Measurements from ENCODE around the gene UCN.

DNA sequence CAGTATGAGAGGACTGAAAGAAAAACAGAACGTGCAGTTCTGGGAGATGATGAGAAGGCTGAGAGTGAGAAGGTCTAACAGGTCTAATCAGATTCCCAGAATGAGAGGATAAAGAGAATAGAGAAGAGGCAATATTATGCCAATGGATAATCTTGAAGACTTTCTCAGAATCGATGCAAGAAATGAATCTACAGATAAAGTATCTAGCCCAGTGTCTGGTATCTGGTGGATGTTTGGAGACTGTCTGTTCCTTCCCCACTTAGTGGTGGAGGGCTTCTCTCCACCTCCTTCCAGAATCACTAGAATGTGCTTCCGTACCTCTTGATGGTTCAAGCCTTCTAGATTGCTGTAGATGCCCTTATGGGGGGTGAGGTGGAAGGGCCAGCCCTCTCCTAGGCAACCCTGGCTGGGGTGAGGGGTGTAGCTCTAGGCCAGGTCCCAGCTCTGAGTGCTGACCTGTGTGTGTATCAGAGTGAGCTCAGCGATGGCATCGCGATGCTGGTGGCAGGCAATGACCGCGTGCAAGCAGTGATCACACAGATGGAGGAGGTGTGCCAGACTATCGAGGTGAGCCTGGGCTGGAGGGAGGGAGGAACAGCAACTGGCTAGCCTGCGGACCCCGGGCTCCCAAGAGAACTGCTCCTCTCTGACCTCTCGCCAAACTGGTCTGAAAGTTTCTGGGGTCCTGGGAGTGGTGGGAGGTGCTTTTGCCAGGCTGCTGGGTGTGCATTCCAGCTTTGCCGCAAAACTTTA, 3.6 kb downstream of the UCN start:
- TF ChIP-seq, protein P1, sequence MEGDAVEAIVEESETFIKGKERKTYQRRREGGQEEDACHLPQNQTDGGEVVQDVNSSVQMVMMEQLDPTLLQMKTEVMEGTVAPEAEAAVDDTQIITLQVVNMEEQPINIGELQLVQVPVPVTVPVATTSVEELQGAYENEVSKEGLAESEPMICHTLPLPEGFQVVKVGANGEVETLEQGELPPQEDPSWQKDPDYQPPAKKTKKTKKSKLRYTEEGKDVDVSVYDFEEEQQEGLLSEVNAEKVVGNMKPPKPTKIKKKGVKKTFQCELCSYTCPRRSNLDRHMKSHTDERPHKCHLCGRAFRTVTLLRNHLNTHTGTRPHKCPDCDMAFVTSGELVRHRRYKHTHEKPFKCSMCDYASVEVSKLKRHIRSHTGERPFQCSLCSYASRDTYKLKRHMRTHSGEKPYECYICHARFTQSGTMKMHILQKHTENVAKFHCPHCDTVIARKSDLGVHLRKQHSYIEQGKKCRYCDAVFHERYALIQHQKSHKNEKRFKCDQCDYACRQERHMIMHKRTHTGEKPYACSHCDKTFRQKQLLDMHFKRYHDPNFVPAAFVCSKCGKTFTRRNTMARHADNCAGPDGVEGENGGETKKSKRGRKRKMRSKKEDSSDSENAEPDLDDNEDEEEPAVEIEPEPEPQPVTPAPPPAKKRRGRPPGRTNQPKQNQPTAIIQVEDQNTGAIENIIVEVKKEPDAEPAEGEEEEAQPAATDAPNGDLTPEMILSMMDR (conservative IDR thresholded peaks at IDR 0.05; ENCODE audit: low read depth, low read length) = no peak
- no peak for TF ChIP-seq RAD21 (IDR thresholded peaks at IDR 0.05; ENCODE audit: low read length)
- no peak for TF ChIP-seq POLR2A (IDR thresholded peaks at IDR 0.05; ENCODE audit: low read depth, low read length)
- TF ChIP-seq CEBPB (IDR thresholded peaks at IDR 0.05; ENCODE audit: low read depth, low read length) = no peak
- TF ChIP-seq, protein P2, sequence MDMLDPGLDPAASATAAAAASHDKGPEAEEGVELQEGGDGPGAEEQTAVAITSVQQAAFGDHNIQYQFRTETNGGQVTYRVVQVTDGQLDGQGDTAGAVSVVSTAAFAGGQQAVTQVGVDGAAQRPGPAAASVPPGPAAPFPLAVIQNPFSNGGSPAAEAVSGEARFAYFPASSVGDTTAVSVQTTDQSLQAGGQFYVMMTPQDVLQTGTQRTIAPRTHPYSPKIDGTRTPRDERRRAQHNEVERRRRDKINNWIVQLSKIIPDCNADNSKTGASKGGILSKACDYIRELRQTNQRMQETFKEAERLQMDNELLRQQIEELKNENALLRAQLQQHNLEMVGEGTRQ (IDR thresholded peaks at IDR 0.05; ENCODE audit: low read depth, low read length) = no peak
- TF ChIP-seq RCOR1 (IDR thresholded peaks at IDR 0.05; ENCODE audit: insufficient replicate concordance, low read length) = no peak
- TF ChIP-seq RFX5 (IDR thresholded peaks at IDR 0.05; ENCODE audit: low read depth, low read length) = no peak
- TF ChIP-seq MAZ (IDR thresholded peaks at IDR 0.05; ENCODE audit: borderline replicate concordance, low read depth, low read length) = no peak
- TF ChIP-seq, protein P3, sequence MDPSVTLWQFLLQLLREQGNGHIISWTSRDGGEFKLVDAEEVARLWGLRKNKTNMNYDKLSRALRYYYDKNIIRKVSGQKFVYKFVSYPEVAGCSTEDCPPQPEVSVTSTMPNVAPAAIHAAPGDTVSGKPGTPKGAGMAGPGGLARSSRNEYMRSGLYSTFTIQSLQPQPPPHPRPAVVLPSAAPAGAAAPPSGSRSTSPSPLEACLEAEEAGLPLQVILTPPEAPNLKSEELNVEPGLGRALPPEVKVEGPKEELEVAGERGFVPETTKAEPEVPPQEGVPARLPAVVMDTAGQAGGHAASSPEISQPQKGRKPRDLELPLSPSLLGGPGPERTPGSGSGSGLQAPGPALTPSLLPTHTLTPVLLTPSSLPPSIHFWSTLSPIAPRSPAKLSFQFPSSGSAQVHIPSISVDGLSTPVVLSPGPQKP (IDR thresholded peaks at IDR 0.05; ENCODE audit: borderline replicate concordance, low read depth, low read length) = no peak
- no peak for TF ChIP-seq MAFK (IDR thresholded peaks at IDR 0.05; ENCODE audit: low read depth, low read length)
- no peak for TF ChIP-seq CHD1 (IDR thresholded peaks at IDR 0.05; ENCODE audit: low read depth, low read length)

All from IMR-90 (cell line).